Central memory CD8-positive, alpha-beta T cell (primary cell): Measurements from ENCODE around the gene CNTNAP2.

Source experiments
- ATAC-seq: fragments of 150-1000 bp; cut with Tn5 transposase; replicated peaks from 2 replicates; pipeline ENCODE4 v1.10.0; 2022; ENCODE audit warnings: mild to moderate bottlenecking, moderate FRiP score, moderate number of reproducible peaks; ENCODE audit not compliant: poor library complexity, severe bottlenecking; ENCODE audit errors: extremely low read depth
- DNase-seq, 2 donors: peaks; one replicate each; pipeline ENCODE4 v3.0.0; 2021; ENCODE audit warnings: low spot score in 2 of 2
- H3K27ac Mint-ChIP-seq: one replicate; pipeline ENCODE4 v1.8.0; 2022; ENCODE audit warnings: low read depth, mild to moderate bottlenecking, moderate library complexity, mixed read lengths
- H3K27me3 Mint-ChIP-seq: one replicate; pipeline ENCODE4 v1.8.0; 2022; ENCODE audit warnings: mixed read lengths
- H3K36me3 Mint-ChIP-seq: one replicate; pipeline ENCODE4 v1.8.0; 2022; ENCODE audit warnings: mild to moderate bottlenecking, moderate library complexity, mixed read lengths; ENCODE audit not compliant: insufficient read depth
- H3K4me1 Mint-ChIP-seq: one replicate; pipeline ENCODE4 v1.8.0; 2022; ENCODE audit warnings: mixed read lengths
- H3K4me3 Mint-ChIP-seq: one replicate; pipeline ENCODE4 v1.8.0; 2022; ENCODE audit warnings: mild to moderate bottlenecking, moderate library complexity, mixed read lengths
- H3K9me3 Mint-ChIP-seq: one replicate; pipeline ENCODE4 v1.8.0; 2022; ENCODE audit warnings: mixed read lengths

The CNTNAP2 gene

GRCh38 chr7:148336411-148336810 is 2219.8 kb downstream of the CNTNAP2 start:
- Mint-ChIP-seq H3K36me3 (peaks cover 3% of the 10 kb centered on the region), H3K4me1 (peaks cover 13% of the 10 kb centered on the region), H3K9me3 (peaks cover 4% of the 10 kb centered on the region), H3K4me3 (no peak overlapping the region), H3K27ac (no peak overlapping the region), H3K27me3 (peaks cover 79% of the 10 kb centered on the region)
- ATAC-seq: no peak
- no peak for DNase-seq

DNA sequence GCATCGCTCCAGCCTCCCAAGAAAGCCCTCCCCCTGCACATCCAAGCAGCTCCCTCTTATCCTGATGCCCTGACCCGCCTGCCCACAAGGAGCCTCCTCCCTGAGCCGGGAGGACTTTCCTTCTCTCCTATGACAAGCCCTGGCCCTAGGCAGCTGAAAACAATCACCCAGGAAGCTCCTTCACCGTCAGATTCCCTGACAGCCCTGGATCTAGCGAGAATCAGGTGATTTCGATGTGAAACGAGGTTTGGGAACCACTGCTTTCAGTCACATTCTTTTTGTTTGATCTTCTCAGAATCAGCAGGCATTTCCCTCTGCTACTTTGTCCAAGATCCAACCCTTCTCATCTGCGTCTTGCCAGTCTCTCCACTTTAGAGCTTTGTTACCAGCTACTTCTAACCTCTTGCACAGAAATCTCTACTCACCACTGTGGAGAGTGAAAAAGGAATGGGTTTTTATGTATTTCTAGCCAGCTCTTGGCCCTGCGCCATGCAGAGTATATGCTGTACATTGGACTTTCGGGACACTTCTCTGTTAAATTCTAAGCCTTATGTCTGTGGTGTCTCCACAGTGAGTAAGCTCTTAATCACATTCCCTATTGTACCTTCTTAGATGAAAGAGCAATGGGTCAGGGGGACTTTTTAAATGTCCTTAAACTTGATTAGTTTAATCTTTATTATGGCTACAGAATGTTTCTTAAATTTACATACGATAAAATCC is 2220.8 kb downstream of the CNTNAP2 start:
- no peak overlapping the region for H3K27ac Mint-ChIP-seq
- peaks cover 89% of the 10 kb centered on the region for H3K27me3 Mint-ChIP-seq
- H3K4me3 Mint-ChIP-seq: no peak overlapping the region
- ATAC-seq (no peak), DNase-seq (no peak)
- H3K9me3 Mint-ChIP-seq: no peaks in the 10 kb centered on the region
- H3K4me1 Mint-ChIP-seq: peaks cover 13% of the 10 kb centered on the region
- H3K36me3 Mint-ChIP-seq: peaks cover 3% of the 10 kb centered on the region

GRCh38 chr7:148337995-148338747 is 2221.6 kb downstream of the CNTNAP2 start:
- no peak overlapping the region for H3K4me3 Mint-ChIP-seq
- no peaks in the 10 kb centered on the region for H3K9me3 Mint-ChIP-seq
- no peak for DNase-seq
- no peak for ATAC-seq
- peaks cover 13% of the 10 kb centered on the region for H3K4me1 Mint-ChIP-seq
- no peak overlapping the region for H3K27ac Mint-ChIP-seq
- H3K36me3 Mint-ChIP-seq: peaks cover 3% of the 10 kb centered on the region
- peaks cover 96% of the 10 kb centered on the region for H3K27me3 Mint-ChIP-seq

DNA sequence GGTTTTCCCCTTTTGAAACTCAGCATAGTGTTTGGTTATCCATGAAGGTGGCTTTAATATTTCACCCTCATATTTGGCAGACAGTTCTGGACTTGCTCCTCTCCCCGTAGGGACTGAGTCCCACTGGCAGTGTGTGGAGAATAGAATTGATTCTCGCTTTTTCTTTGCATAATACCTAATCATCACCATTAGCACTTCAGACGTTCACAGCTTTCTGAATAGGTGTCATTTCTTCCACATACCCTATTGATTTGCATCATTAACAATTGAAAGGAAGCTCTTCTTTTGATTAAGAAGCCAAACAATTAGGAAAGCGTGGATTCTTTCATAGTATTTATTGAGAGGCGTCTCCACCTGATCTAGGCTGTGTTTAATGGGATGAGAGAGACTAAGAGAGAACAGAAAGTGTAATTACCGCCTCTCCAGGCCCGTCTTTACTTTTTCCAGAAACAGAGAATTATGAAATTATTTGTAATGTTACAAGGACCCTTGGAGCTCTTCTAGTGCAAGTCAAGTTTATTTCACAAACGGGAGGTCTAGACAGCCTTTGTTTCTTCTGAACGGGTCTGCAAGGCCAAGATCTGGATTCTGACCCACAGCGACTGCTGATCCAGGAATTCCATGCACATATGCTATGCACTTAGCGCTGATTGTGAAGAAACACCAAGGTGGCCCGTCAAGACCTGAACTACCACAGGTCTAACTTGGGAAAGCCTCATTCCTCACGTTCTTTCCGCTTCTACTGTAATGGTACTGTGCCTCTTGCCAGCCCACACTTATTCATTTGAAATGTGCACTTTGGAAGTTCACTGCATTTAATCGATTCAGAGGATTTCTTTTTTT is 2224.1 kb downstream of the CNTNAP2 start:
- Mint-ChIP-seq H3K27me3 (peaks cover 96% of the 10 kb centered on the region), H3K4me3 (no peak overlapping the region), H3K4me1 (peaks cover 13% of the 10 kb centered on the region), H3K9me3 (no peaks in the 10 kb centered on the region), H3K27ac (no peak overlapping the region), H3K36me3 (peaks cover 3% of the 10 kb centered on the region)
- ATAC-seq (no peak), DNase-seq (no peak)

GRCh38 chr7:148344406-148344805 is 2227.8 kb downstream of the CNTNAP2 start:
- ATAC-seq (no peak), DNase-seq (no peak)
- peaks cover 66% of the 10 kb centered on the region for H3K27me3 Mint-ChIP-seq
- peaks cover 2% of the 10 kb centered on the region for H3K36me3 Mint-ChIP-seq
- no peak overlapping the region for H3K4me3 Mint-ChIP-seq
- H3K4me1 Mint-ChIP-seq: peaks cover 6% of the 10 kb centered on the region
- no peaks in the 10 kb centered on the region for H3K9me3 Mint-ChIP-seq
- H3K27ac Mint-ChIP-seq: no peak overlapping the region

DNA sequence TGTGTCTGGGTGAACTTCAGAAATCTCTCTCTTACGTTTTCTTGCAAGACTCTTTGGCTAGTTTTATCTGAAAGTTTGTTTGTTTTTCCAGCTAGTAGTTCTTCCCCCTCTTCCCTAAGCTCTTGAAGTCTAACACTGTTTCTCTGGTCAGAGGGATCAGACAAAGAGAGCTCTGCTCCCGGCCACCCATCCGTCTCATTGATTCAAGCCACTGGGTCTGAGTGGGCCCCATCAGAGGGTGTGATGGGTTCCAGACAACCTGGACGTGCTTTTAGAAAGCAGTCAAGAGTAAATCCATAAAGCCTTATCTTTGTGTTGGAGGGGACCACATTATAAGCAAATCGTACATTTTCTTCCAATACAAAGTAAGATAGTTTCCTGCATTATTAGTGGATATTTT is 2231.4 kb downstream of the CNTNAP2 start:
- H3K36me3 Mint-ChIP-seq: peaks cover 2% of the 10 kb centered on the region
- no peak overlapping the region for H3K4me3 Mint-ChIP-seq
- no peak for DNase-seq
- H3K4me1 Mint-ChIP-seq: no peaks in the 10 kb centered on the region
- H3K27me3 Mint-ChIP-seq: peaks cover 55% of the 10 kb centered on the region
- no peaks in the 10 kb centered on the region for H3K9me3 Mint-ChIP-seq
- H3K27ac Mint-ChIP-seq: no peak overlapping the region
- ATAC-seq: no peak

DNA sequence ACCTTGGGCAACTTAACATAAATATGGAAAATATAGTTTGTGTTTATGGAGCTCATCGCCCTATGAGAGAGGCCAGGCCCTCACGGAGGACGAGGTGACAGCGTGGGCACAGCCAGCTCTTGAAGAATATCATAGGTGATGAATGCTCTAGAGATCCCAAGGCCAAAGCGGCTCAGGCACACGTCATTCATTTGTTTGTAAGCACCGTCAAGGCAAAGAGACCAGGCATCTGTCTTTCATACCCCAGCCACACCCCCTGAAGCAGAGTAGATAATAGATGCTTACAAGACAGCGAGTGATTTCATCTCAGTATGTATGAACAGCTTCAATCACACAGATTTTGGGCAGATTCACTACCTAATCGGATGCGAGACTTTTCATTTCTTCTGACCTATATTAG is 2231.9 kb downstream of the CNTNAP2 start:
- no peak overlapping the region for H3K4me3 Mint-ChIP-seq
- no peak overlapping the region for H3K27ac Mint-ChIP-seq
- H3K9me3 Mint-ChIP-seq: no peaks in the 10 kb centered on the region
- no peaks in the 10 kb centered on the region for H3K4me1 Mint-ChIP-seq
- H3K27me3 Mint-ChIP-seq: peaks cover 50% of the 10 kb centered on the region
- ATAC-seq (no peak), DNase-seq (no peak)
- H3K36me3 Mint-ChIP-seq: peaks cover 2% of the 10 kb centered on the region

GRCh38 chr7:148356303-148356702 is 2239.7 kb downstream of the CNTNAP2 start:
- no peak overlapping the region for H3K4me3 Mint-ChIP-seq
- H3K27ac Mint-ChIP-seq: no peak overlapping the region
- H3K27me3 Mint-ChIP-seq: peaks cover 22% of the 10 kb centered on the region
- H3K4me1 Mint-ChIP-seq: no peaks in the 10 kb centered on the region
- DNase-seq (no peak), ATAC-seq (no peak)
- H3K9me3 Mint-ChIP-seq: no peaks in the 10 kb centered on the region
- H3K36me3 Mint-ChIP-seq: no peaks in the 10 kb centered on the region

GRCh38 chr7:148362541-148362940 is 2245.9 kb downstream of the CNTNAP2 start:
- Mint-ChIP-seq H3K27ac (no peak overlapping the region), H3K9me3 (no peaks in the 10 kb centered on the region), H3K4me3 (no peak overlapping the region), H3K36me3 (no peaks in the 10 kb centered on the region), H3K4me1 (no peaks in the 10 kb centered on the region), H3K27me3 (peaks cover 22% of the 10 kb centered on the region)
- no peak for DNase-seq
- no peak for ATAC-seq

GRCh38 chr7:148367731-148368475 is 2251.3 kb downstream of the CNTNAP2 start:
- no peak for DNase-seq
- Mint-ChIP-seq H3K4me3 (no peak overlapping the region), H3K36me3 (peaks cover 1% of the 10 kb centered on the region), H3K4me1 (no peaks in the 10 kb centered on the region), H3K27ac (no peak overlapping the region), H3K27me3 (peaks cover 12% of the 10 kb centered on the region), H3K9me3 (no peaks in the 10 kb centered on the region)
- ATAC-seq: no peak

DNA sequence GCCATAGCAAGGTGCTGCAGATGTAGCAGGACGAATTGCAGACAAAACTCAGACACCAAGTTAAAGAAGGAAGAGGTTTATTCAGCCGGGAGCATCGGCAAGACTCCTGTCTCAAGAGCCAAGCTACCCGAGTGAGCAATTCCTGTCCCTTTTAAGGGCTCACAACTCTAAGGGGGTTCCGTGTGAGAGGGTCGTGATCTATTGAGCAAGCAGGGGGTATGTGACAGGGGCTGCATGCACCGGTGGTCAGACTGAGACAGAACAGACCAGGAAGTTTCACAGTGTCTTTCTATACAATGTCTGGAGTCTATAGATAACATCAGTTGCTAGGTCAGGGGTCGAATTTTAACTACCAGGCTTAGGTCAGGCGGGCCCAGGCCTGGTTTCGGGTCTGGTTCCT is 2252.0 kb downstream of the CNTNAP2 start:
- H3K9me3 Mint-ChIP-seq: no peaks in the 10 kb centered on the region
- no peak for ATAC-seq

DNA sequence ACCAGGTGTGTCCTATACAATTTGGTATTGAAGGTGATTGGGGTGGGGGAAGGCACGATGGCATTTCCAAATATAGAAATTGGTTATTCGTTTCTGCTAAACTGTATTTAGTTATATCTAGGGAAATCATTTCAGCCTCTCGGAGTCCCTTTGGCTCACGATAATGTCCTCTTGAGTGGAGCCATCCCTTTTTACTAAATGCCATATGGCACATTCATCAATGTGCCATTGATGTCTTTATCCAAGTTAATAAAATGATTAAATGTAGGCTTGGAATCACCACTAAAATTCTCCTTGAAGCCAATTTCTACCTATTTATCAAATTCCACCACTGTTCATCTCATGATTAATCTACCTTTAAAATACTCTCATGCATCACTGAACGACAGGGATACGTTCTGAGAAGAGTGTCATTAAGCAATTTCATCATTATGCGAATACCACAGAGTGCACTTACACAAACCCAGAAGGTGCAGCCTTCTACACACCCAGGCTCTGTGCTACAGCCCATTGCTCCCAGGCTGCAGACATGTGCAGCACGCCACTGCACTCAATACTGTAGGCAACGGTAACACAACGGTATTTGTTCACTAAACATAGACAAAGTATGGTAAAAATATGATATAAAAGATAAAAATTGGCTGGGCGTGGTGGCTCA is 2254.8 kb downstream of the CNTNAP2 start:
- H3K27me3 Mint-ChIP-seq: peaks cover 24% of the 10 kb centered on the region
- peaks cover 1% of the 10 kb centered on the region for H3K36me3 Mint-ChIP-seq
- ATAC-seq: no peak
- no peaks in the 10 kb centered on the region for H3K4me1 Mint-ChIP-seq
- DNase-seq: no peak
- H3K27ac Mint-ChIP-seq: no peak overlapping the region
- H3K9me3 Mint-ChIP-seq: no peaks in the 10 kb centered on the region
- H3K4me3 Mint-ChIP-seq: no peak overlapping the region

More for the DNA sequence above, 2252.0 kb downstream of the CNTNAP2 start:
- H3K4me1 Mint-ChIP-seq: no peaks in the 10 kb centered on the region
- no peak overlapping the region for H3K4me3 Mint-ChIP-seq
- DNase-seq: no peak
- no peak overlapping the region for H3K27ac Mint-ChIP-seq
- H3K27me3 Mint-ChIP-seq: peaks cover 14% of the 10 kb centered on the region
- peaks cover 1% of the 10 kb centered on the region for H3K36me3 Mint-ChIP-seq
